ENCODE data around the gene TMEM108.

DNA sequence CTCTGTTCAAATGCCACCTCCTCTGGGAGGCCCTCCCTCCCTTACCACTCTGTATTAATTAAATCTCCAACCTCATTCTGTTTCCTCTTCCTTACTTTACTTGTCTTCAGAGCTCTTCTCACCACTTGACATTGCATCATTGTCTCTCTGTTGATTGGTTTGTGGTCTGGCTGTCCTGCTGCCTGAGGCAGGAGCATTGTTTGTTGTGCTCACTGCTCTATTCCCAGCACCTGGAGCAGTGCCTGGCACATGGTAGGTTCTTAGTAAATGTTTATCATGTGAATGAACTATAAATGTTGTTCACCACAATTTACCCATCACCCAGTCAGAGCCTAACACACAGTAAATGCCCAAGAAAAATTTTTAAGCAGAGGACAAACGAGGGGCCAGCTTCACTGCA is 355.0 kb downstream of the TMEM108 start:
- TF ChIP-seq, protein P1, sequence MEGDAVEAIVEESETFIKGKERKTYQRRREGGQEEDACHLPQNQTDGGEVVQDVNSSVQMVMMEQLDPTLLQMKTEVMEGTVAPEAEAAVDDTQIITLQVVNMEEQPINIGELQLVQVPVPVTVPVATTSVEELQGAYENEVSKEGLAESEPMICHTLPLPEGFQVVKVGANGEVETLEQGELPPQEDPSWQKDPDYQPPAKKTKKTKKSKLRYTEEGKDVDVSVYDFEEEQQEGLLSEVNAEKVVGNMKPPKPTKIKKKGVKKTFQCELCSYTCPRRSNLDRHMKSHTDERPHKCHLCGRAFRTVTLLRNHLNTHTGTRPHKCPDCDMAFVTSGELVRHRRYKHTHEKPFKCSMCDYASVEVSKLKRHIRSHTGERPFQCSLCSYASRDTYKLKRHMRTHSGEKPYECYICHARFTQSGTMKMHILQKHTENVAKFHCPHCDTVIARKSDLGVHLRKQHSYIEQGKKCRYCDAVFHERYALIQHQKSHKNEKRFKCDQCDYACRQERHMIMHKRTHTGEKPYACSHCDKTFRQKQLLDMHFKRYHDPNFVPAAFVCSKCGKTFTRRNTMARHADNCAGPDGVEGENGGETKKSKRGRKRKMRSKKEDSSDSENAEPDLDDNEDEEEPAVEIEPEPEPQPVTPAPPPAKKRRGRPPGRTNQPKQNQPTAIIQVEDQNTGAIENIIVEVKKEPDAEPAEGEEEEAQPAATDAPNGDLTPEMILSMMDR (IDR thresholded peaks at IDR 0.05), result no peak
- TF ChIP-seq POLR2A (IDR thresholded peaks at IDR 0.05), result no peak
